Activated CD8-positive, alpha-beta memory T cell treated with anti-CD3 and anti-CD28 coated beads, Interleukin-2, amount 10 ng/mL, durations not matched to agents 7 days and 5 days (primary cell): ENCODE data around the gene EPHB2. TPM values are rescaled to one million over a fixed set of nuclear protein-coding genes. Genes with fewer than 3 reads are reported as not detected.

Experiments
- ATAC-seq: fragments of 150-1000 bp; cut with Tn5 transposase; one replicate; pipeline ENCODE4 v1.10.0; 2021; ENCODE audit warnings: moderate library complexity
- CTCF ChIA-PET: fragments of 350-600 bp; sonication (Branson Sonifier 250); formaldehyde crosslinking; loops from one replicate; lab custom pipeline; 2021; ENCODE audit warnings: antibody characterized with exemption; lab: Charles Lee
- DNase-seq: peaks from one replicate; pipeline ENCODE4 v3.0.0-alpha.2; 2020
- H3K27ac Mint-ChIP-seq: one replicate; pipeline ENCODE4 v1.8.0; 2021; ENCODE audit warnings: mild to moderate bottlenecking, mixed read lengths
- H3K27me3 Mint-ChIP-seq: one replicate; pipeline ENCODE4 v1.8.0; 2021; ENCODE audit warnings: mixed read lengths
- H3K36me3 Mint-ChIP-seq: one replicate; pipeline ENCODE4 v1.8.0; 2021; ENCODE audit warnings: mild to moderate bottlenecking, mixed read lengths
- H3K4me1 Mint-ChIP-seq: one replicate; pipeline ENCODE4 v1.8.0; 2021; ENCODE audit warnings: mixed read lengths
- H3K4me3 Mint-ChIP-seq: one replicate; pipeline ENCODE4 v1.8.0; 2021; ENCODE audit warnings: mild to moderate bottlenecking, moderate library complexity, mixed read lengths
- H3K9me3 Mint-ChIP-seq: one replicate; pipeline ENCODE4 v1.8.0; 2022; ENCODE audit warnings: low read depth, mixed read lengths
- microRNA-seq: library from miRNA; unstranded; fragments of <30 nt; microRNA quantifications from one replicate; pipeline ENCODE4 v1.2.0, GENCODE V29; 2022
- total RNA-seq, 2 experiments: library from RNA; stranded (reverse); gene quantifications; one replicate each; pipeline ENCODE4 v1.2.3, GENCODE V29; 2021

EPHB2 gene
- total RNA-seq, 2 experiments from 2014 or later, result 0.09 TPM

- H3K36me3 Mint-ChIP-seq, result no peaks in the 10 kb centered on the region
Observed at GRCh38 chr1:22959545-22960360, 249.1 kb downstream of the EPHB2 start.

GRCh38 chr1:22962558-22962957, 251.9 kb downstream of the EPHB2 start:
- CTCF ChIA-PET, result interaction anchor here (2.1 kb wide), 1 partner anchor 259 kb away, joined by 13 read pairs; no protein-coding TSS in a partner anchor
- no peak for ATAC-seq
- H3K27me3 Mint-ChIP-seq, result peaks cover 12% of the 10 kb centered on the region
- no peak overlapping the region for H3K4me3 Mint-ChIP-seq
- H3K36me3 Mint-ChIP-seq, result no peaks in the 10 kb centered on the region
- DNase-seq, result no peak
- no peak overlapping the region for H3K27ac Mint-ChIP-seq
- peaks cover 2% of the 10 kb centered on the region for H3K9me3 Mint-ChIP-seq
- H3K4me1 Mint-ChIP-seq, result no peaks in the 10 kb centered on the region

More at GRCh38 chr1:22959545-22960360, 249.1 kb downstream of the EPHB2 start:
- no peak for DNase-seq
- ATAC-seq, result no peak
- H3K4me3 Mint-ChIP-seq, result no peak overlapping the region
- no peak overlapping the region for H3K27ac Mint-ChIP-seq
- H3K27me3 Mint-ChIP-seq, result peaks cover 11% of the 10 kb centered on the region
- no peaks in the 10 kb centered on the region for H3K9me3 Mint-ChIP-seq
- no peaks in the 10 kb centered on the region for H3K4me1 Mint-ChIP-seq
- CTCF ChIA-PET, result interaction anchor here (0.8 kb wide), 1 partner anchor 255 kb away, joined by 5 read pairs; no protein-coding TSS in a partner anchor

- no peak overlapping the region for H3K27ac Mint-ChIP-seq
- no peaks in the 10 kb centered on the region for H3K36me3 Mint-ChIP-seq
- H3K4me1 Mint-ChIP-seq, result no peaks in the 10 kb centered on the region
- H3K27me3 Mint-ChIP-seq, result peaks cover 15% of the 10 kb centered on the region
- no peak for DNase-seq
- peaks cover 2% of the 10 kb centered on the region for H3K9me3 Mint-ChIP-seq
- no peak for ATAC-seq
- no peak overlapping the region for H3K4me3 Mint-ChIP-seq
- CTCF ChIA-PET, result interaction anchor here (0.6 to 2.1 kb wide), 5 partner anchors 16 to 1272 kb away, joined by 3 to 13 read pairs (median 3); no protein-coding TSS in a partner anchor
Observed at GRCh38 chr1:22963044-22963677, 252.5 kb downstream of the EPHB2 start.

- H3K36me3 Mint-ChIP-seq, result no peaks in the 10 kb centered on the region
- H3K27ac Mint-ChIP-seq, result no peak overlapping the region
- peaks cover 2% of the 10 kb centered on the region for H3K9me3 Mint-ChIP-seq
- DNase-seq, result no peak
- CTCF ChIA-PET, result interaction anchor here (2.8 kb wide), 1 partner anchor 217 kb away, joined by 9 read pairs; no protein-coding TSS in a partner anchor
- no peak for ATAC-seq
- H3K4me3 Mint-ChIP-seq, result no peak overlapping the region
- H3K4me1 Mint-ChIP-seq, result no peaks in the 10 kb centered on the region
- peaks cover 43% of the 10 kb centered on the region for H3K27me3 Mint-ChIP-seq
Observed at GRCh38 chr1:22966309-22966708, 255.7 kb downstream of the EPHB2 start.

GRCh38 chr1:22967833-22968232, 257.2 kb downstream of the EPHB2 start:
- CTCF ChIA-PET, result no interaction called here
- Mint-ChIP-seq H3K36me3 (no peaks in the 10 kb centered on the region), H3K9me3 (peaks cover 2% of the 10 kb centered on the region), H3K4me3 (no peak overlapping the region), H3K27me3 (peaks cover 55% of the 10 kb centered on the region), H3K27ac (no peak overlapping the region), H3K4me1 (no peaks in the 10 kb centered on the region)
- ATAC-seq, result no peak
- no peak for DNase-seq

GRCh38 chr1:22969304-22969709, 258.7 kb downstream of the EPHB2 start:
- no peak for ATAC-seq
- Mint-ChIP-seq H3K4me1 (no peaks in the 10 kb centered on the region), H3K27me3 (peaks cover 60% of the 10 kb centered on the region), H3K9me3 (peaks cover 2% of the 10 kb centered on the region), H3K36me3 (no peaks in the 10 kb centered on the region), H3K27ac (no peak overlapping the region), H3K4me3 (no peak overlapping the region)
- DNase-seq, result no peak
- CTCF ChIA-PET, result no interaction called here

- Mint-ChIP-seq H3K36me3 (no peaks in the 10 kb centered on the region), H3K9me3 (peaks cover 2% of the 10 kb centered on the region), H3K27me3 (peaks cover 63% of the 10 kb centered on the region), H3K4me1 (no peaks in the 10 kb centered on the region), H3K4me3 (no peak overlapping the region), H3K27ac (no peak overlapping the region)
- ATAC-seq (no peak), DNase-seq (no peak)
- CTCF ChIA-PET, result no interaction called here
Observed at GRCh38 chr1:22970096-22970495, 259.5 kb downstream of the EPHB2 start.

Small RNA genes within 50 kb of the gene (microRNA-seq; reads per million reads assigned to microRNA genes)
- gene MIR4253 (not detected), gene MIR4684 (not detected)

Other genes with a start within 250 kb of the EPHB2 start
- gene EPHA8, start 147.3 kb upstream of the EPHB2 start, total RNA-seq, result not detected
- gene C1QA, start 74.2 kb upstream of the EPHB2 start, total RNA-seq, result not detected
- not detected for gene C1QC, start 67.2 kb upstream of the EPHB2 start, total RNA-seq
- not detected for gene C1QB, start 57.6 kb upstream of the EPHB2 start, total RNA-seq